MCF 10A (cell line): ENCODE results near the gene ARMC6. TPM values are rescaled to one million over a fixed set of nuclear protein-coding genes. Genes with fewer than 3 reads are reported as not detected.

Experiments
- BruUV-seq: library from RNA; stranded (reverse); fragments of 400-500 nt; replicated peaks from 2 replicates; lab custom pipeline; 2021; lab: Mats Ljungman, UMichigan
- CTCF ChIA-PET: fragments of 300-600 bp; sonication (Branson Sonifier 250); formaldehyde crosslinking; extraction: SDS; loops from one replicate; lab custom pipeline; 2021; ENCODE audit warnings: antibody characterized with exemption, inconsistent platforms; lab: Yijun Ruan, JAX
- POLR2A ChIA-PET: fragments of 300-600, 350-650 bp; sonication (Branson Sonifier 250); formaldehyde crosslinking; extraction: SDS; loops from one replicate; lab custom pipeline; 2020; ENCODE audit warnings: antibody characterized with exemption, inconsistent platforms; lab: Yijun Ruan, JAX
- DNase-seq: peaks from one replicate; pipeline ENCODE4 v3.0.0-alpha.2; 2018; ENCODE audit not compliant: unreplicated experiment
- H3K27ac Mint-ChIP-seq: one replicate; pipeline ENCODE4 v1.8.0; 2022; ENCODE audit warnings: mild to moderate bottlenecking, low read depth, mixed read lengths; ENCODE audit not compliant: unreplicated experiment
- H3K27me3 Mint-ChIP-seq: one replicate; pipeline ENCODE4 v1.8.0; 2022; ENCODE audit warnings: mixed read lengths; ENCODE audit not compliant: insufficient read depth, unreplicated experiment
- H3K36me3 Mint-ChIP-seq: one replicate; pipeline ENCODE4 v1.8.0; 2022; ENCODE audit warnings: mild to moderate bottlenecking, moderate library complexity, mixed read lengths; ENCODE audit not compliant: insufficient read depth, unreplicated experiment
- H3K4me1 Mint-ChIP-seq: one replicate; pipeline ENCODE4 v1.8.0; 2022; ENCODE audit warnings: mixed read lengths; ENCODE audit not compliant: insufficient read depth, unreplicated experiment
- H3K4me3 Mint-ChIP-seq: one replicate; pipeline ENCODE4 v1.8.0; 2022; ENCODE audit warnings: mild to moderate bottlenecking, moderate library complexity, mixed read lengths; ENCODE audit not compliant: unreplicated experiment
- H3K9me3 Mint-ChIP-seq: one replicate; pipeline ENCODE4 v1.8.0; 2022; ENCODE audit warnings: mixed read lengths; ENCODE audit not compliant: unreplicated experiment
- intact Hi-C: fragments of 100-400 bp; cut with micrococcal nuclease; formaldehyde crosslinking; loops from 2 replicates; pipeline ENCODE4 v1.14.1; 2022
- total RNA-seq: library from RNA; stranded (reverse); gene quantifications from 2 replicates; pipeline ENCODE4 v1.2.3, GENCODE V29; 2022
- TF ChIP-seq, protein P1 (sequence below): fragments of 200-600 bp; IDR thresholded peaks from one replicate; pipeline ENCODE4 v1.8.0; 2022; ENCODE audit warnings: antibody characterized with exemption, mild to moderate bottlenecking; ENCODE audit not compliant: unreplicated experiment

The ARMC6 gene
- total RNA-seq, 1 experiment from 2014 or later, result 37.1 TPM

DNA sequence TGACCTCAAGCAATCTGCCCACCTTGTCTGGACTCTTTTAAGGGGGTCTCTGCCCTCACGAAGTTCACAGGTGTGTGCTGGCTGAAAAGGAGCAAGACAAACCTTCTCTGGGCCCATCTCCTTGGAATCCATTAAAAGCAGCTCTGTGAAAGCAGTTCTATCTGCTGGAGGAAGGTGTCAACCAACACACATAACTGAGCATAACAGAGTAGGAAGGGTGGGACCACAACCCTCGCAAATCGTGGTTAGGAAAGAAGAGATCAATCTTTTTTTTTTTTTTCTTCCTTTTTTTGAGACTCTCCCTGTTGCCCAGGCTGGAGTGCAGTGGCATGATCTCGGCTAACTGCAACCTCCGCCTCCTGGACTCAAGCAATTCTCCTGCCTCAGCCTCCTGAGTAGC is 1.5 kb upstream of the ARMC6 start:
- H3K4me1 Mint-ChIP-seq, result peaks cover 11% of the 10 kb centered on the region

DNA sequence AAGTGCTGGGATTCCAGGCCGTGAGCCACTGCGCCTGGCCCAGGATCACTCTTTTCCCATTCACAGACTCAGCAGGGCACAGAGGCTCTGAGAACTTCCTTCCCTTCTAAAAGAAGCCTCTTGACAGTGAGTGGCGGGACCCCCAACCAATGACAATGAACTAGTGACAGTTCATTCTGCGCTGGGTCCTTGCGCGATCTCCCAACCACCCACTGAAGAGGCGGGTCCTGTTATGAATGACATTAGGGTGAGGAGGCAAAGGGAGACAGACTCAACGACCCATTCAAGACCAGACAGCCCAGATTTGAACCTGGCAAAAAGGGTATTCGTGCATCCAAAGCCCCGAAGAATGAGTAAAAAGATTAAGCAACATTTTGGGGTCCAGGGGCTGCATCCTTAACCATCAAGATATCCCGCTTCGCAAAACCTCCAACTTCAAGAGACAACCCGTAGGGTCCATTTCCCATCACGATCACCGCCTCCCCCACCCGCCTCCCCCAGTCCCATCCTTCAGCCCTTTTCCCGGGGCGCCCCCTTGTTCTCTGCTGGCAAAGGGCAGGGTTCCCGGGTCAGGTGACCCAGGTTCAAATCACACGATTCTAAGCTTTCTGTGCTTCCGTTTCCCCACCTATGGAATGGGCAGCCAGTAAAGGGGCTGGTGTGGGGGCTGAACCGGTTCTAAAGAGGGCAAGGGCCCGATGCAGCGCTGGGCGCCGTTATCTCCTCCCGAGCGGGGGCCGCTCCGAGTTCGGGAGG is 805 bp upstream of the ARMC6 start:
- H3K27me3 Mint-ChIP-seq, result no peaks in the 10 kb centered on the region
- TF ChIP-seq, protein P1, sequence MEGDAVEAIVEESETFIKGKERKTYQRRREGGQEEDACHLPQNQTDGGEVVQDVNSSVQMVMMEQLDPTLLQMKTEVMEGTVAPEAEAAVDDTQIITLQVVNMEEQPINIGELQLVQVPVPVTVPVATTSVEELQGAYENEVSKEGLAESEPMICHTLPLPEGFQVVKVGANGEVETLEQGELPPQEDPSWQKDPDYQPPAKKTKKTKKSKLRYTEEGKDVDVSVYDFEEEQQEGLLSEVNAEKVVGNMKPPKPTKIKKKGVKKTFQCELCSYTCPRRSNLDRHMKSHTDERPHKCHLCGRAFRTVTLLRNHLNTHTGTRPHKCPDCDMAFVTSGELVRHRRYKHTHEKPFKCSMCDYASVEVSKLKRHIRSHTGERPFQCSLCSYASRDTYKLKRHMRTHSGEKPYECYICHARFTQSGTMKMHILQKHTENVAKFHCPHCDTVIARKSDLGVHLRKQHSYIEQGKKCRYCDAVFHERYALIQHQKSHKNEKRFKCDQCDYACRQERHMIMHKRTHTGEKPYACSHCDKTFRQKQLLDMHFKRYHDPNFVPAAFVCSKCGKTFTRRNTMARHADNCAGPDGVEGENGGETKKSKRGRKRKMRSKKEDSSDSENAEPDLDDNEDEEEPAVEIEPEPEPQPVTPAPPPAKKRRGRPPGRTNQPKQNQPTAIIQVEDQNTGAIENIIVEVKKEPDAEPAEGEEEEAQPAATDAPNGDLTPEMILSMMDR, result no peak
- ChIA-PET POLR2A (no interaction called here), CTCF (interaction anchor here (0.6 to 0.9 kb wide), 2 partner anchors 12 to 68 kb away, joined by 3 read pairs; no protein-coding TSS in a partner anchor)
- TSS peak; percentile 40 for BruUV-seq
- peak overlapping the region; percentile 66 for H3K27ac Mint-ChIP-seq
- peak overlapping the region; percentile 78 for H3K4me3 Mint-ChIP-seq
- peak; percentile 13 for DNase-seq
- no peaks in the 10 kb centered on the region for H3K9me3 Mint-ChIP-seq
- peaks cover 6% of the 10 kb centered on the region for H3K4me1 Mint-ChIP-seq
- peaks cover 46% of the 10 kb centered on the region for H3K36me3 Mint-ChIP-seq
- intact Hi-C loops, result no loop called here

More for the DNA sequence above, 1.5 kb upstream of the ARMC6 start:
- no peaks in the 10 kb centered on the region for H3K9me3 Mint-ChIP-seq
- ChIA-PET POLR2A (no interaction called here), CTCF (interaction anchor here (0.6 to 0.8 kb wide), 4 partner anchors 9 to 535 kb away, joined by 3 to 5 read pairs (median 4); no protein-coding TSS in a partner anchor)
- TF ChIP-seq, protein P1, result no peak
- BruUV-seq, result no TSS peak
- H3K4me3 Mint-ChIP-seq, result peak overlapping the region; percentile 78
- DNase-seq, result no peak
- H3K27ac Mint-ChIP-seq, result no peak overlapping the region
- intact Hi-C loops, result no loop called here
- no peaks in the 10 kb centered on the region for H3K27me3 Mint-ChIP-seq
- peaks cover 53% of the 10 kb centered on the region for H3K36me3 Mint-ChIP-seq

DNA sequence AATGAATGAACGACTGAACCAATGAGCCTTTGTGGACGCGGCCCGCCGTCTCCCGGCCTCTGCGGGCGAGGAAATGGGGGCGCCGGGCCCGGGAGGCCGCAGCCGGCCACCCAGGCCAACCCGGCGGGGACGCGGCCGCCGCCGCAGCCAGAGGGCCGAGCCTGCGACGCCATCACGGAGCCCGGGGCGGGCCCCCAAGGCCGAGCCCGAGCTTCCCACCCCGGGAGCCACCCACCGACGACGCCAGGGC is 302 bp upstream of the ARMC6 start:
- H3K9me3 Mint-ChIP-seq, result no peaks in the 10 kb centered on the region
- no peaks in the 10 kb centered on the region for H3K27me3 Mint-ChIP-seq
- no peak for DNase-seq
- TF ChIP-seq, protein P1, result no peak
- H3K27ac Mint-ChIP-seq, result no peak overlapping the region
- H3K36me3 Mint-ChIP-seq, result peaks cover 44% of the 10 kb centered on the region
- H3K4me3 Mint-ChIP-seq, result peak overlapping the region; percentile 78
- BruUV-seq, result no TSS peak
- intact Hi-C loops, result no loop called here
- POLR2A ChIA-PET, result no interaction called here
- CTCF ChIA-PET, result interaction anchor here (0.9 kb wide), 1 partner anchor 13 kb away, joined by 3 read pairs; no protein-coding TSS in a partner anchor
- H3K4me1 Mint-ChIP-seq, result peaks cover 6% of the 10 kb centered on the region

DNA sequence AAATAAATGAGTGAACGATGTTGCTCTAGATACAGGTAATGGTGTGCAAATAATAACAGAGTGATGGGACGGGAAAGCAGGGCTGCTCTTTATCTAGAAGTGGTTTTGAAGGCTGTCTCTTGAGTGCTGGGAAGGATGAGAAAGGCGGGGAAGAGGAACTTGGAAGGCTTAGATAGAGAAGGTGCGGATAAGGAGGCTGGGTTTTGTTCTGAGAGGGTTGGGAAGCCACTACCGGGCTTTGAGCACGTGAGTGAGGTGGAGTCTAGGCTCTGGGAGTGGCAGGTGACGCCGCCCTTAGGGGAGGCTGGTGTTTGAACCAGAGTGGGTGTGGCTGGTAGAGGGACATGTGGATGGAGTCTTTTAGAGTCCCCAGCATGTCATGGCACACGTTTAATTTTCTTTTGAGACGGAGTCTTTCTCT is 811 bp downstream of the ARMC6 start:
- Mint-ChIP-seq H3K9me3 (no peaks in the 10 kb centered on the region), H3K27me3 (no peaks in the 10 kb centered on the region), H3K4me1 (peaks cover 6% of the 10 kb centered on the region), H3K36me3 (peaks cover 44% of the 10 kb centered on the region), H3K27ac (peak overlapping the region; percentile 56), H3K4me3 (peak overlapping the region; percentile 78)
- TF ChIP-seq, protein P1, result no peak
- CTCF ChIA-PET, result interaction anchor here (1.1 kb wide), 1 partner anchor 39 kb away, joined by 4 read pairs; no protein-coding TSS in a partner anchor
- peak; percentile 90 for DNase-seq
- POLR2A ChIA-PET, result no interaction called here
- TSS peak; percentile 59 for BruUV-seq
- intact Hi-C loops, result no loop called here
